Endodermal cell (in vitro differentiated cells): ENCODE results near the gene MRPL44. TPM values are rescaled to one million over a fixed set of nuclear protein-coding genes. Genes with fewer than 3 reads are reported as not detected.
A peak's percentile ranks its signal among the peaks of the same experiment; 100 is the strongest.

ENCODE experiments used
- DNase-seq: peaks from one replicate; pipeline ENCODE4 v3.0.0-alpha.2; 2017
- H3K27ac ChIP-seq: 2 replicates; pipeline ENCODE4 v1.5.1; 2013; ENCODE audit warnings: mild to moderate bottlenecking, low read depth, low read length, moderate library complexity
- H3K27me3 ChIP-seq: 2 replicates; pipeline ENCODE4 v1.6.1; 2013; ENCODE audit warnings: mild to moderate bottlenecking, low read length, moderate library complexity; ENCODE audit not compliant: insufficient read depth, control insufficient read depth, poor library complexity, severe bottlenecking
- H3K36me3 ChIP-seq: 2 replicates; pipeline ENCODE4 v1.7.0; 2013; ENCODE audit warnings: mild to moderate bottlenecking, low read length, moderate library complexity; ENCODE audit not compliant: control insufficient read depth, insufficient read depth
- H3K4me1 ChIP-seq: one replicate; pipeline ENCODE4 v1.7.0; 2013; ENCODE audit warnings: low read length; ENCODE audit not compliant: control insufficient read depth, insufficient read depth
- H3K4me3 ChIP-seq: 2 replicates; pipeline ENCODE4 v1.5.1; 2013; ENCODE audit warnings: mild to moderate bottlenecking, low read length, moderate library complexity
- H3K9ac ChIP-seq: 2 replicates; pipeline ENCODE4 v1.6.1; 2013; ENCODE audit warnings: mild to moderate bottlenecking, low read length, moderate library complexity; ENCODE audit not compliant: poor library complexity, severe bottlenecking; ENCODE audit errors: extremely low read depth
- H3K9me3 ChIP-seq: 2 replicates; pipeline ENCODE4 v1.6.1; 2013; ENCODE audit warnings: mild to moderate bottlenecking, low read length, moderate library complexity; ENCODE audit not compliant: control insufficient read depth
- H3K27ac Mint-ChIP-seq: 2 replicates; pipeline ENCODE4 v1.8.0; 2020; ENCODE audit warnings: mixed read lengths
- H3K27me3 Mint-ChIP-seq: 2 replicates; pipeline ENCODE4 v1.8.0; 2021; ENCODE audit warnings: mild to moderate bottlenecking, mixed read lengths; ENCODE audit not compliant: insufficient read depth
- H3K36me3 Mint-ChIP-seq: 2 replicates; pipeline ENCODE4 v1.8.0; 2020; ENCODE audit warnings: low read depth, mixed read lengths
- H3K4me1 Mint-ChIP-seq: 2 replicates; pipeline ENCODE4 v1.8.0; 2020; ENCODE audit warnings: mixed read lengths
- H3K4me3 Mint-ChIP-seq: 2 replicates; pipeline ENCODE4 v1.8.0; 2020; ENCODE audit warnings: mild to moderate bottlenecking, moderate library complexity, mixed read lengths
- H3K9me3 Mint-ChIP-seq: 2 replicates; pipeline ENCODE4 v1.8.0; 2020; ENCODE audit warnings: mild to moderate bottlenecking, mixed read lengths
- WGBS, 2 experiments: methylation state at CpG; one replicate each; pipeline versions ENCODE4 v1.1.5 to v1.1.7; 2013; ENCODE audit warnings: missing lambda C conversion rate in 2 of 2, mixed read lengths in 1 of 2; ENCODE audit not compliant: insufficient coverage in 1 of 2, insufficient read length in 1 of 2; 5-methylcytosine and 5-hydroxymethylcytosine counted together
- total RNA-seq, 2 donors: library from RNA; stranded (reverse); fragmentation: NEBNext Ultra II Directional in 1 of 2; extraction: Animal tissue kit (Norgen Biotek cat#: 25700) in 1 of 2; gene quantifications; 2 replicates in 1 of 2; 3 replicates in 1 of 2; pipeline ENCODE4 v1.2.1, GENCODE V29; 2021
- TF ChIP-seq, protein P1 (sequence below): fragments of 200-600 bp; sonication (generic); conservative IDR thresholded peaks from 2 replicates; pipeline ENCODE4 v1.5.0; 2021; ENCODE audit warnings: antibody characterized with exemption, mild to moderate bottlenecking

MRPL44 gene
- total RNA-seq, 2 donors from 2014 or later, result 38.7 to 43.4 TPM

DNA sequence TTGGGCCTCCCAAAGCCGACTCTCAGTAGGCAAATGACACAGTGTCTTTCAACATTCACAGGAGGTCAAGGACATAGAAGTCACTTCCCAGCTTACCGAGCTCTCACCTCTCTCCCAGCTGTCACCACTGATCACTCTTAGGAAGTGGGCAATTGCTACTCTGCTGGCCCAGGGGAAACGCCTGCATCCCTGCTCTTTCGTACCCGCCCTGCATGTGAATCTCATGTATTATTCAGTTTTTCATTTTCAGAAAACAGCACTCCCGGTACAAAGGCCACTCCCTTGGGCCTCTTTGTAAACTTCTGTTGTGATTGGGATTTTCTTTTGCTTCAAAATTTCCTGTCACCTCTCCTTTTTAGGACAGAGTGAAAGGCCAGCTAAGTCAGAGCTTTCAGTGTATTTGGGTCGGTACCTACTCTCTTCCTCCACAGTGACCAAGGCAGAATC lies 15.4 kb downstream of the MRPL44 start:
- peak; percentile 67 for DNase-seq
- Histone ChIP-seq H3K27me3 (no peaks in the 10 kb centered on the region), H3K27ac (no peak overlapping the region), H3K9ac (no peak overlapping the region), H3K9me3 (no peaks in the 10 kb centered on the region), H3K4me3 (no peak overlapping the region), H3K36me3 (peaks cover 42% of the 10 kb centered on the region), H3K4me1 (peaks cover 3% of the 10 kb centered on the region)
- Mint-ChIP-seq H3K27ac (no peak overlapping the region), H3K27me3 (no peaks in the 10 kb centered on the region), H3K4me3 (no peak overlapping the region), H3K36me3 (peaks cover 21% of the 10 kb centered on the region), H3K9me3 (no peaks in the 10 kb centered on the region), H3K4me1 (peaks cover 15% of the 10 kb centered on the region)
- WGBS, 2 experiments, result 85 to 89% methylated on average over 3 to 7 of the region's 7 CpGs
- TF ChIP-seq, protein P1, sequence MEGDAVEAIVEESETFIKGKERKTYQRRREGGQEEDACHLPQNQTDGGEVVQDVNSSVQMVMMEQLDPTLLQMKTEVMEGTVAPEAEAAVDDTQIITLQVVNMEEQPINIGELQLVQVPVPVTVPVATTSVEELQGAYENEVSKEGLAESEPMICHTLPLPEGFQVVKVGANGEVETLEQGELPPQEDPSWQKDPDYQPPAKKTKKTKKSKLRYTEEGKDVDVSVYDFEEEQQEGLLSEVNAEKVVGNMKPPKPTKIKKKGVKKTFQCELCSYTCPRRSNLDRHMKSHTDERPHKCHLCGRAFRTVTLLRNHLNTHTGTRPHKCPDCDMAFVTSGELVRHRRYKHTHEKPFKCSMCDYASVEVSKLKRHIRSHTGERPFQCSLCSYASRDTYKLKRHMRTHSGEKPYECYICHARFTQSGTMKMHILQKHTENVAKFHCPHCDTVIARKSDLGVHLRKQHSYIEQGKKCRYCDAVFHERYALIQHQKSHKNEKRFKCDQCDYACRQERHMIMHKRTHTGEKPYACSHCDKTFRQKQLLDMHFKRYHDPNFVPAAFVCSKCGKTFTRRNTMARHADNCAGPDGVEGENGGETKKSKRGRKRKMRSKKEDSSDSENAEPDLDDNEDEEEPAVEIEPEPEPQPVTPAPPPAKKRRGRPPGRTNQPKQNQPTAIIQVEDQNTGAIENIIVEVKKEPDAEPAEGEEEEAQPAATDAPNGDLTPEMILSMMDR, result no peak

DNA sequence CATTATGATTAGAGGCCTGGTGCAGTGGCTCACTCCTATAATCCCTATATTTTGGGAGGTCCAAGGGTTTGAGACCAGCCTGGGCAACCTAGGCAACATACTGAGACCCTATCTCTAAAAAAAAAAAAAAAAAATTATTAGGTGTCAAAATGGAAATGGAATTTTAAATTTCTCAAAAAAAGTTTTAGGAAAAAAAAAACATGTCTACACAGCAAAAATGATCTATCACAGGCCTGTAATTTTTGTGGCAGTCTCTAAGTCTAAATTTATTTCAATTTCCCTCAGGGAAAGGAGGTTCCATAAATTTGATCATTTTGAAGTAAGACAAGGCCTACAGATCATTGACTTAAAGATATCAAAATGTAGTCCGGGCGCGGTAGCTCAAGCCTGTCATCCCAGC lies 16.3 kb downstream of the MRPL44 start:
- H3K4me1 ChIP-seq, result peaks cover 3% of the 10 kb centered on the region
- peaks cover 45% of the 10 kb centered on the region for H3K36me3 ChIP-seq
- no peak overlapping the region for H3K9ac ChIP-seq
- peaks cover 15% of the 10 kb centered on the region for H3K4me1 Mint-ChIP-seq
- DNase-seq, result peak; percentile 6
- no peak overlapping the region for H3K27ac Mint-ChIP-seq
- H3K4me3 ChIP-seq, result no peak overlapping the region
- no peak overlapping the region for H3K4me3 Mint-ChIP-seq
- WGBS, 2 experiments, result 94 to 99% methylated on average over 3 of the region's 3 CpGs
- H3K27me3 ChIP-seq, result no peaks in the 10 kb centered on the region
- no peak overlapping the region for H3K27ac ChIP-seq
- H3K36me3 Mint-ChIP-seq, result peaks cover 26% of the 10 kb centered on the region
- TF ChIP-seq, protein P1, result no peak
- no peaks in the 10 kb centered on the region for H3K9me3 ChIP-seq
- H3K9me3 Mint-ChIP-seq, result no peaks in the 10 kb centered on the region
- H3K27me3 Mint-ChIP-seq, result no peaks in the 10 kb centered on the region

DNA sequence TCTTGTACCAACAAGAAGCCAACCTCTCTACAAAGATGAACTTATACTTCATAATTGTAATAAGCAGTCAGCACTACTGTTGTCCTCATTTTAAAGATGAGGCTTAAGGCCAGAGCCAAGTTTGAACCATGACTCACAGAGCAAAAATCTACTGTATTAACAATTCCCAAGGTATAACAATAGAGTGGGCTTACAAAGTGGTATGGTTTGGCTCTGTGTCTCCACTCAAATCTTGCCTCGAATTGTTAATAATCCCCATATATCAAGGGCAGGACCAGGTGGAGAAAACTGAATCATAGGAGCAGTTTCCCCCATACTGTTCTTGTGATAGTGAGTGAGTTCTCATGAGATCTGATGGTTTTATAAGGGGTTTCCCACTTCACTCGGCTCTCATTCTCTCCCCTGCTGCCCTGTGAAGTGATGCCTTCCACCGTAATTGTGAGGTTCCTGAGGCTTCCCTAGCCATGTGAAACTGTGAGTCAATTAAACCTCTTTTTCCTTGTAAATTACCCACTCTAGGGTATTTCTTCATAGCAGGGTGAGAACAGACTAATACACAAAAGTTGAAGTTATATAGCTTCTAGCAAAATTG lies 19.5 kb downstream of the MRPL44 start:
- DNase-seq, result no peak
- Histone ChIP-seq H3K27ac (no peak overlapping the region), H3K9me3 (no peaks in the 10 kb centered on the region), H3K4me3 (no peak overlapping the region), H3K9ac (no peak overlapping the region), H3K27me3 (no peaks in the 10 kb centered on the region), H3K36me3 (peaks cover 77% of the 10 kb centered on the region), H3K4me1 (peaks cover 3% of the 10 kb centered on the region)
- Mint-ChIP-seq H3K4me1 (peaks cover 10% of the 10 kb centered on the region), H3K36me3 (peaks cover 55% of the 10 kb centered on the region), H3K27ac (no peak overlapping the region), H3K4me3 (no peak overlapping the region), H3K27me3 (no peaks in the 10 kb centered on the region), H3K9me3 (no peaks in the 10 kb centered on the region)
- TF ChIP-seq, protein P1, result no peak
- WGBS, 2 experiments, result 50 to 77% methylated on average over 1 to 3 of the region's 3 CpGs
